ENCODE results near the gene ZFAND3. TPM values are rescaled to one million over a fixed set of nuclear protein-coding genes. Genes with fewer than 3 reads are reported as not detected.

ZFAND3 gene
- total and polyA plus RNA-seq, 8 donors, result 65.9 to 125 (median 118) TPM

DNA sequence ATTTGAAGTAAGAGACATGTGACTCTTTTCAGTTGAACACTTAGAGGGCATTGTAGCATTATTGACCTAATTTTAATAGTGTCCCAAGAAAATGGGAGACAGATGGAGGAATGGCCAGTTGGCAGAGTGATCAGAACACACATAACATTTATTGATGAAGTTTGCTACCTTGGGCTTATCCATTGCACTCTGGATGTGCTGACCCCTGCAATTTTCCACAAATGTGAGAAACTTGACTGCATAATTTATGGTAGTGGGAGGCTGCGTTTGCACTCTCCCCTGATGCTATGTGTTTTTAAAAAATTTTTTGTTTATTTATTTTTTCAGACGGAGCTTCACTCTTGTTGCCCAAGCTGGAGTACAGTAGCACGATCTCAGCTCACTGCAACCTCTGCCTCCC, 95.9 kb downstream of the ZFAND3 start:
- TF ChIP-seq, protein P1, sequence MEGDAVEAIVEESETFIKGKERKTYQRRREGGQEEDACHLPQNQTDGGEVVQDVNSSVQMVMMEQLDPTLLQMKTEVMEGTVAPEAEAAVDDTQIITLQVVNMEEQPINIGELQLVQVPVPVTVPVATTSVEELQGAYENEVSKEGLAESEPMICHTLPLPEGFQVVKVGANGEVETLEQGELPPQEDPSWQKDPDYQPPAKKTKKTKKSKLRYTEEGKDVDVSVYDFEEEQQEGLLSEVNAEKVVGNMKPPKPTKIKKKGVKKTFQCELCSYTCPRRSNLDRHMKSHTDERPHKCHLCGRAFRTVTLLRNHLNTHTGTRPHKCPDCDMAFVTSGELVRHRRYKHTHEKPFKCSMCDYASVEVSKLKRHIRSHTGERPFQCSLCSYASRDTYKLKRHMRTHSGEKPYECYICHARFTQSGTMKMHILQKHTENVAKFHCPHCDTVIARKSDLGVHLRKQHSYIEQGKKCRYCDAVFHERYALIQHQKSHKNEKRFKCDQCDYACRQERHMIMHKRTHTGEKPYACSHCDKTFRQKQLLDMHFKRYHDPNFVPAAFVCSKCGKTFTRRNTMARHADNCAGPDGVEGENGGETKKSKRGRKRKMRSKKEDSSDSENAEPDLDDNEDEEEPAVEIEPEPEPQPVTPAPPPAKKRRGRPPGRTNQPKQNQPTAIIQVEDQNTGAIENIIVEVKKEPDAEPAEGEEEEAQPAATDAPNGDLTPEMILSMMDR (IDR thresholded peaks at IDR 0.05), result no peak
- Histone ChIP-seq H3K9me3 (no peaks in the 10 kb centered on the region), H3K4me1 (peaks cover 3 to 29% of the 10 kb centered on the region in 2 donors), H3K4me3 (no peak overlapping the region), H3K27ac (no peak overlapping the region), H3K36me3 (no peaks in the 10 kb centered on the region), H3K27me3 (no peaks in the 10 kb centered on the region)
- DNase-seq (no peak), ATAC-seq (no peak)
- intact Hi-C loops (cut with DNase I), result no loop called here

DNA sequence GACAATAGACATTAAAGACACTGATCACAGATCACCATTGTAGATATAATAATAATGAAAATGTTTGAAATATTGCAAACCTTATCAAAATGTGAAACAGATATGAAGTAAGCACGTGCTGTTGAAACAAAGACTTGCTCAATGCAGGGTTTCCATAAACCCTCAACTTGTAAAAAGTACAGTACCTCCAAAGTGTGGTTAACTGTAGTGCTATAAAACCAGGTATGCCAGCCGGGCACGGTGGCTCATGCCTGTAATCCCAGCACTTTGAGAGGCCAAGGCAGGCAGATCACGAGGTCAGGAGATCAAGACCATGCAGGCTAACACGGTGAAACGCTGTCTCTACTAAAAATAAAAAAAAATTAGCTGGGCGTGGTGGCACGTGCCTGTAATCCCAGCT, 96.6 kb downstream of the ZFAND3 start:
- DNase-seq, result no peak
- Histone ChIP-seq H3K4me3 (no peak overlapping the region), H3K27me3 (no peaks in the 10 kb centered on the region), H3K9me3 (no peaks in the 10 kb centered on the region), H3K36me3 (no peaks in the 10 kb centered on the region), H3K4me1 (peaks cover 3 to 29% of the 10 kb centered on the region in 2 donors), H3K27ac (no peak overlapping the region)
- intact Hi-C loops (cut with DNase I), result no loop called here
- ATAC-seq, result no peak
- TF ChIP-seq, protein P1 (IDR thresholded peaks at IDR 0.05), result no peak

DNA sequence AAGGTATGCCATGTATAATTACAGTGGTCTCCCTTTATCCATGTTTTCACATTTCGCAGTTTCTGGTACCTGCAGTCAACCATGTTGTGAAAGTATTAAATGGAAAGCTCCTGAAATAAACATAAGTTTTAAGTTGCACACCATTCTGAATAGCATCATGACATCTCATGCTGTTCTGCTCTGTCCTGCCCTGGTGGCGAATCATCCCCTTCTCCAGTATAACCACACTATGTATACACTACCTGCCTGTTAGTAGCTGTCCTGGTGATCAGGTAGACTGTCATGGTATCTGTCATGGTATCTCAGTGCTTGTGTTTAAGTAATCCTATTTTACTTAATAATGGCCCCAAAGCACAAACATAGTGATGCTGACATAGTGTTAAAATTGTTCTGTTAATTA, 97.1 kb downstream of the ZFAND3 start:
- no peak for DNase-seq
- Histone ChIP-seq H3K4me1 (peaks cover 3 to 29% of the 10 kb centered on the region in 2 donors), H3K36me3 (no peaks in the 10 kb centered on the region), H3K9me3 (no peaks in the 10 kb centered on the region), H3K27me3 (no peaks in the 10 kb centered on the region), H3K4me3 (no peak overlapping the region), H3K27ac (no peak overlapping the region)
- intact Hi-C loops (cut with DNase I), result no loop called here
- TF ChIP-seq, protein P1 (IDR thresholded peaks at IDR 0.05), result no peak
- ATAC-seq, result no peak

DNA sequence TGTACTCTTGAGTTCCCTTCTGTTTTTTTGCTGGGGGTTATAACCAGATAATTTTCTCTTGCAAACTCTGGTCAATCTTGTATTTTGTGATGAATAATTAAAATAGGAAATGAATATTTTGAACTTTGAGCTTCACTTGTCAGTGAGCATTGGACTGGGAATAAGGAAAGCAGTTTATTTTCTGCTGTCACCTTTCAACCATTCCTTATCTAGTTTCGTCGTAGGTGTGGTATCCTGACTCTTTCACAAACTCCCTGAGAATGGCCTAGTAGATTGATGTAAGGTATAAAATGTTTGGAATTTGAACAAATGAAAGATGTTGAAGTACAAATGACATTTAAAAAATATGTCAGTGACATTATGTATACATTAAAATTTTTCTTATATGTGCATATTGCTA, 98.0 kb downstream of the ZFAND3 start:
- TF ChIP-seq, protein P1 (IDR thresholded peaks at IDR 0.05), result no peak

DNA sequence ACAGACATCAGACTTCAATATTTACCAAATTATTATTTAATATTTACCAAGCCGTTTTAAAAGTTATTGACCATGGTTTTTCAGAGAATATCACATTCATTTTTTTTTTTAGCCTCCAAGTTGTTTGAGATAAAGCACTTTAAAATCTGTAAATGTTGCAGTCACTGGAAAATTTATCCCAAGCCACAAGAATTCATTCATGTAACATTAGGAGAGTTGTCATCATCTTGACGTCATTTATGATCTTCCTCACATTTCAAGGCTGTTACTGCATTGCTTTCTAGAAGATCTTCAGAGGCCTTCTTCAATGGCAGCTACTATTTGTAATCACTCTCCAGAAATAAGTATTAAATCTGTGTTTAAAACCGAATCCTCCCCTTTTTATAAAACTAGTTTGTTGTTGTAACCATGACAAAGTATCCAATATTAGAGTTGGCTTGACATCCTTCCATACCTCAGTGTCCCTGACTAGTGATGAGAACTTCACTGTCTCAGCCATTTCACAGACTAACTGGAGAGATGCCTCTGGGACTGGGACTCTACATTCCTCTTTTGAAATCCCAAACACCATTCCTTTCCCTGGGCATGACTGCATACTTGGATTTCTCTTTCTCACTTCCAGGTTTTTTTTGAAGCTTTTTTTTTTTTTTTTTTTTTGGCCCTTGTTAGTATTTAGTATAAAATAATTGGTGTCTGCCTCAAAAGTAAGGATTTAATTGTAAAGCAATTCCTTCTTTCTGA, 100.1 kb downstream of the ZFAND3 start:
- no peak overlapping the region for H3K4me3 ChIP-seq
- H3K27me3 ChIP-seq, result no peaks in the 10 kb centered on the region
- H3K9me3 ChIP-seq, result no peaks in the 10 kb centered on the region
- DNase-seq, result no peak
- TF ChIP-seq, protein P1 (IDR thresholded peaks at IDR 0.05), result no peak
- intact Hi-C loops (cut with DNase I), result no loop called here
- ATAC-seq, result no peak
- no peaks in the 10 kb centered on the region for H3K36me3 ChIP-seq
- peaks cover 3 to 30% of the 10 kb centered on the region in 2 donors for H3K4me1 ChIP-seq
- no peak overlapping the region for H3K27ac ChIP-seq

More for the DNA sequence above, 98.0 kb downstream of the ZFAND3 start:
- Histone ChIP-seq H3K27me3 (no peaks in the 10 kb centered on the region), H3K9me3 (no peaks in the 10 kb centered on the region), H3K36me3 (no peaks in the 10 kb centered on the region), H3K4me1 (peaks cover 3 to 28% of the 10 kb centered on the region in 2 donors), H3K27ac (no peak overlapping the region), H3K4me3 (no peak overlapping the region)
- intact Hi-C loops (cut with DNase I), result no loop called here
- ATAC-seq (no peak), DNase-seq (no peak)
